Measurements from ENCODE around the gene NUDT4. TPM values are rescaled to one million over a fixed set of nuclear protein-coding genes. Genes with fewer than 3 reads are reported as not detected.

NUDT4 gene
- polyA plus RNA-seq, 4 donors: 115 to 146 (median 122) TPM

- DNase-seq (ENCODE audit: low read depth in 4 of 4, low spot score in 2 of 4): no peak
Measured at GRCh38 chr12:93451423-93452158, 73.9 kb downstream of the NUDT4 start.

- DNase-seq (ENCODE audit: low read depth in 4 of 4, low spot score in 2 of 4): no peak
Measured at GRCh38 chr12:93453633-93454032, 75.9 kb downstream of the NUDT4 start.

GRCh38 chr12:93456077-93456476, 78.4 kb downstream of the NUDT4 start:
- no peak for DNase-seq (ENCODE audit: low read depth in 4 of 4, low spot score in 2 of 4)

Other genes with a start within 250 kb of the NUDT4 start
- 100 to 1,000 TPM; 145 to 184 (median 163) TPM for gene UBE2N, start 64.0 kb downstream of the NUDT4 start, polyA plus RNA-seq (ENCODE audit: insufficient read length in 4 of 4)
- 10 to 100 TPM; 63.6 to 82.0 (median 75.1) TPM for gene MRPL42, start 89.6 kb downstream of the NUDT4 start, polyA plus RNA-seq (ENCODE audit: insufficient read length in 4 of 4)
- gene SOCS2, start 194.8 kb downstream of the NUDT4 start, polyA plus RNA-seq (ENCODE audit: insufficient read length in 4 of 4): 10 to 100 TPM; 31.8 to 42.3 (median 33.3) TPM

Measured in left renal cortex interstitium (tissue), 4 donors.